Activated CD8-positive, alpha-beta memory T cell treated with anti-CD3 and anti-CD28 coated beads for 36 hours (primary cell): Measurements from ENCODE around the gene STAG3. TPM values are rescaled to one million over a fixed set of nuclear protein-coding genes. Genes with fewer than 3 reads are reported as not detected.
"Not testable (repeated sequence)": the region's sequence is repeated elsewhere in the genome, so short reads cannot be mapped to it uniquely, and the experiment has no call there.

Experiments
- CTCF ChIA-PET: fragments of 350-600 bp; sonication (Branson Sonifier 250); formaldehyde crosslinking; loops from one replicate; lab custom pipeline; 2021; ENCODE audit warnings: antibody characterized with exemption; lab: Charles Lee
- POLR2A ChIA-PET: fragments of 350-600 bp; sonication (Branson Sonifier 250); formaldehyde crosslinking; loops from one replicate; lab custom pipeline; 2021; ENCODE audit warnings: antibody characterized with exemption; lab: Charles Lee
- total RNA-seq, 2 experiments: library from RNA; stranded (reverse); gene quantifications; one replicate each; pipeline ENCODE4 v1.2.3, GENCODE V29; 2021

The STAG3 gene
- total RNA-seq, 2 experiments from 2014 or later: 6.2 to 7.1 TPM

DNA sequence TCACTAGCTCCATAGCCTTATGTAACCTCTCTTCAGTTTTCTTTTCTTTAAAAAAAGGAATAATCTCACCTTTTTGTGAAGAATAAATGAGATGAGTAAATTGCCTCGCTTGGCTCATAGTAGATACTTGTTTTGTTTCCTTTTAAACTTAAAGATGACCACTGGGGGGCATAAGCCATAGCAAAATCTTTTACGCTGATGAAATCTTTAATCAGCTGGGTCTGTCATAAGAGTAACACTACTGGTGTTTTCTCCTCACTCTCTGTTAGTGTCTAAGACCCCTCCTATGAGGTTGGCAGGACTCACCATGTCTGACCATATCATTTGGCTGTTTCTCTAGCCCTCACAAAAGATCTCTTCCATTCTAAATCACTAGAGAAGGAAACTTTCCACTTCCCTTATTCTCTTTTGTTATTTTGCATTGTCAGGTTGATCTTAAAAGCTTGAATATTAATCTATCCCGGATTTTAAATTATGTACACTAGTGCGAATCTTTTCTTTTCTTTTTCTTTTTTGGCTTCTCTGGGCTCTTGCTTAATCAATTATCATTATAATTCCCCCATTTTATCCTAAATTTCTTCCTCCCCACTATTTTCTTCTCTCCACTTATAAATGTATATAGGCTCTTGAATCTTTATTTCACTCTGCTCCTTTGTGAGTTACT, 12.5 kb downstream of the STAG3 start:
- CTCF ChIA-PET: interaction anchor here (0.8 to 2.1 kb wide), 10 partner anchors 9 to 88 kb away, joined by 3 to 16 read pairs (median 6); partner anchors contain the start of gene AP4M1

DNA sequence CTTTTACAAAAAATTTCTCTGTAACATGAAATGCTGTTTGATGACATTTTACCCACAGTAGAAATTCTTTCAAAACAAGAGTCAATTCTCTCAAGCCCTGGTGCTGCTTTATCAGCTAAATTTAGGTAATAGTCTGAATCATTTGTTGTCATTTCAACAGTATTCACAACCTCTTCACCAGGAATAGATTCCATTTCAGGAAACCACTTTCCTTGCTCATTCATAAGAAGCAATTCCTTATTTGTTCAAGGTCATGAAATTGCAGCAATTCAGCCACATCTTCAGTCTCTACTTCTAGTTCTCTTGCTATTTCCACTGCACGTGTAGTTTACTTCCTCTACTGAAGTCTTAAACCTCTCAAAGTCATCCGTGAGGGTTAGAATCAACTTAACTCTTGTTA, 14.1 kb downstream of the STAG3 start:
- ChIA-PET CTCF (no interaction called here), POLR2A (no interaction called here)

More for the DNA sequence above, 12.5 kb downstream of the STAG3 start:
- POLR2A ChIA-PET: interaction anchor here (1.0 kb wide), 1 partner anchor 30 kb away, joined by 3 read pairs; the partner anchor contains the start of gene PVRIG

DNA sequence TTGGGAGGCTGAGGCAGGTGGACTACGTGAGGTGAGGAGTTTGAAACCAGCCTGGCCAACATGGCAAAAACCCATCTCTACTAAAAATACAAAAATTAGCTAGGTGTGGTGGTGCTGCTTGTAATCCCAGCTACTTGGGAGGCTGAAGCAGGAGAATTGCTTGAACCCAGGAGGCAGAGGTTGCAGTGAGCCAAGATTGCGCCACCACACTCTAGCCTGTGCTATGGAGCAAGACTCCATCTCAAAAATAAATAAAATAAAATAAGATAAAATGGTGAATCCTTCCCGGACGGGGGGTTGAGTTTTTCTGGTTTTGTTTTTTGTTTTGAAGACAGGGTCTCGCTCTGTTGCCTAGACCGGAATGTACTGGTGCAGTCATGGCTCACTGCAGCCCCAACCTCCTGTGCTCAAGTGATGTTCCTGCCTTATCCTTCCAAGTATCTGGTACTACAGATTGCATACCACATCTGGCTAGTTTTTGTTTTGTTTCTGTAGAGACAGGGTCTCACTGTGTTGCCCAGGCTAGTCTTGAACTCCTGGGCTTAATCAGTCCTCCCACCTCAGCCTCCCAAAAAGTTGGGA, 14.7 kb downstream of the STAG3 start:
- POLR2A ChIA-PET: not testable (repeated sequence)

DNA sequence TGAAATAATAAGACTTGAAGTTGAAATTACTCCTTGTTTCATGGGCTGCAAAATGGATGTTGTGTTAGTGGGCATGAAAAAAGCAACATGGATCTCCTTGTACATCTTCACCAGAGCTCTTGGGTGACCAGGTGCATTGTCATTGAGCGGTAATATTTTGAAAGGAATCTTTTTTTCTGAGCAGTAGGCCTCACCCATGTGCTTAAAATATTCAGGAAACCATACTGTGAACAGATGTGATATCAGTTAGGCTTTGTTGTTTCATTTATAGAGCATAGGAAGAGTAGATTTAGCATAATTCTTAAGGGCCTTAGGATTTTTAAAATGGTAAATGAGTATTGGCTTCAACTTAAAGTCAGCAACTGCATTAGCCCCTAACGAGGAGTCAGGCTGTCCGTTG, 15.3 kb downstream of the STAG3 start:
- CTCF ChIA-PET: interaction anchor here (1.0 to 1.4 kb wide), 4 partner anchors 17 to 62 kb away, joined by 3 to 6 read pairs (median 3); no protein-coding TSS in a partner anchor

More for the DNA sequence above, 14.7 kb downstream of the STAG3 start:
- CTCF ChIA-PET: interaction anchor here (1.2 kb wide), 1 partner anchor 26 kb away, joined by 3 read pairs; no protein-coding TSS in a partner anchor

DNA sequence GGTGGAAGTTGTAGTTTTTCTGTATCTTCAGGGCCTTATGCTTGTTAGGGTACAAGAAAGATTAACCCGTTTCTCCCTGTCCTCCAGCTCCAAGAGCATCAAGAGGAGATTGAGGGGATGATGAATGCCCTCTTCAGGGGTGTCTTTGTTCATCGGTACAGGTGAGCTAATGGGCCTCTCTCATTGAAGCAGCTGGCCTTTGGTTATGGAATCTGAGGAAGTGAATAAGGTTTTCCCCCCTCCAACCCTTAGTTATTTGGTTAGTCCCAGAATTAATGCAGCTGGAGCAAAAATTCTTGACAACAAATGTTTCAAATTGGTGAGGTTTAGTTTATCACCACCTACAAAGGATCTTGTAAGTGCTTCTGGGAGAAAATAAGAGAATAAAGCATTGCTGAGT, 17.5 kb downstream of the STAG3 start:
- ChIA-PET CTCF (interaction anchor here (1.0 kb wide), 1 partner anchor 9 kb away, joined by 3 read pairs; no protein-coding TSS in a partner anchor), POLR2A (no interaction called here)

More for the DNA sequence above, 15.3 kb downstream of the STAG3 start:
- POLR2A ChIA-PET: no interaction called here

DNA sequence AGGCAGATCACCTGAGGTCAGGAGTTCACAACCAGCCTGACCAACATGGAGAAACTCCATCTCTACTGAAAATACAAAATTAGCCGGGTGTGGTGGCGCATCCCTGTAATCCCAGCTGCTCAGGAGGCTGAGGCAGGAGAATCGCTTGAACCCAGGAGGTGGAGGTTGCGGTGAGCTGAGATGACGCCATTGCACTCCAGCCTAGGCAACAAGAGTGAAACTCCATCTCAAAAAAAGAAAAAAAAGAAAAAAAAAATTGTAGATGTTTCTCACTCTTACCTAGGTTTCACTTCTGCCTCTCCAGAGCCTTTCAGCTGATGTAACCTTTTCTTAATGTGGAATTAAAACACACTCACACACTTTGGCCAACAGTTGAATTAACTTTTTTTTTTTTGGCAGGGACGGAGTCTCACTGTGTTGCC, 18.2 kb downstream of the STAG3 start:
- POLR2A ChIA-PET, CTCF ChIA-PET: not testable (repeated sequence)

DNA sequence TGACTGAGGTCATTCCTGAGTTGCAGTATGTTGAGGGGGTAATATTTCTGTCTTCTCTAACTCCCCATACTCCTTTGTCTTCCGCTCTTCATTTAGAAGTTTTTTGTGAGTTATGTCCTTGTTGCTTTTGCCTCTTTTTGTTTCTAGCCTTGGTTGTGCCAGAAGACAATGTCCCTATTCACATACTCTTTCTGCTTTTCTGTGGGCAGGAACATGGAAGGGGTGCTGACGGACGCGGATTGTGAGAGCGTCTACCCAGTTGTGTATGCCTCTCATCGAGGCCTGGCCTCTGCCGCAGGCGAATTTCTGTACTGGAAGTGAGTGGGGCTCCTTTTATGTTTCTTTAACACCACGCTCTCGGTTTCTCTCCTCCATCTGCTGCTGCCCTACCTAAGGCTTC, 20.5 kb downstream of the STAG3 start:
- ChIA-PET POLR2A (no interaction called here), CTCF (interaction anchor here (0.7 kb wide), 2 partner anchors 34 to 184 kb away, joined by 3 to 4 read pairs; no protein-coding TSS in a partner anchor)

DNA sequence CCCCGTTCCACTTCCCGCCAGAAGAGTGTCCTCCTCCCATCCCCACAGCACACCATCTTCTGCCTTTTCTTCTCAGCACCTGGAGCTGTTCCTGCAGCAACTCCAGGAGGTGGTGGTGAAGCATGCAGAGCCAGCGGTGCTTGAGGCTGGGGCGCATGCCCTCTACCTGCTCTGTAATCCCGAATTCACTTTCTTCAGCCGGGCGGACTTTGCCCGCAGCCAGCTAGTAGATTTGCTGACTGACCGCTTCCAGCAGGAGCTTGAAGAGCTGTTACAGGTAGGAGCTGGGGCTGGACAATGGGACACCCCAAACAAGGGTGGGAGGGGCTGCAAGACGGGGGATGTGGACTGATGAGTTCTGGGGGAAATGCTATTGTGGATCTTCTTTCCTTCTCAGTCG, 23.0 kb downstream of the STAG3 start:
- CTCF ChIA-PET: interaction anchor here (0.6 to 1.5 kb wide), 3 partner anchors 18 to 54 kb away, joined by 3 read pairs; no protein-coding TSS in a partner anchor
- POLR2A ChIA-PET: no interaction called here

DNA sequence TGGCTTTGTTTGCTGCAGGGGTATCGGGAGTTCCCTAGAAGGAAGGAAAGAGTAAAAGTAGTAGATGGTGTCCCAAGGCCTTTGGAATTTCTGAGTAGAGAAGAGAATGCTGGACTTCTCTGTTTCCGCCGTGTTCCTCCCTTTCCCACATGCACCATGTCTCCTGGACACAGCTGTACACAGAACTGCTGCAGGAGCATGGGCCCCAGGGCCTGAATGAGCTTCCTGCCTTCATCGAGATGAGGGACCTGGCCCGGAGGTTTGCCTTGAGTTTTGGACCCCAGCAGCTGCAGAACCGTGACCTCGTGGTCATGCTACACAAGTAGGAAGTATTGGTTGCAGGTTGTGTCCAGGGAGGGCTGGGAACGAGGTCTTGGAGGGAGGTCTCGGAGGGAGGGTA, 26.7 kb downstream of the STAG3 start:
- ChIA-PET POLR2A (no interaction called here), CTCF (no interaction called here)

DNA sequence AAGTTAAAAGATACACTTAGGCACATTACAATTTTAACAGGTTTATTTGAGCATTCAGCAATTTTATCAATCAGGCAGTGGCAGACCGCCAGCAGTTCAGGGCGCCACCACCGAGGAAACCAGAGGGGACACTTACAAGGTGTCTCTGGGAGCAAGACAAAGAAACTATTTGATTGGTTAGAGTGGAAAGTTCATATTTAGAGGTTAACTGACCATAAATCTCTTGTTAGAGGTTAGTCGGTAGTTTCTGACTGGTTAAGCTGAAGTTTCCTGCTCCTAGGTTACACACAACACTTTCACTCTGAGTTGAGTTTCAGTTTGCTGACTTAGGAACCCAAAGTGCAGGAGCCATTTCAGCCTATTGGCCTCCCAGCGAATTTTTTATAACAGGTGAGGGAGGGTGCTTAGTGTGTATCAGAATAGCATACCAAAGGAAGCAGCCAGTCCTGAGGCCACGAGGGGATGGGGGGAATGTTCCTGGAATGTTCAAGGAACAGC, 31.2 kb downstream of the STAG3 start:
- CTCF ChIA-PET: interaction anchor here (1.0 to 3.9 kb wide), 5 partner anchors 11 to 76 kb away, joined by 3 to 23 read pairs (median 6); partner anchors contain the start of gene PVRIG

DNA sequence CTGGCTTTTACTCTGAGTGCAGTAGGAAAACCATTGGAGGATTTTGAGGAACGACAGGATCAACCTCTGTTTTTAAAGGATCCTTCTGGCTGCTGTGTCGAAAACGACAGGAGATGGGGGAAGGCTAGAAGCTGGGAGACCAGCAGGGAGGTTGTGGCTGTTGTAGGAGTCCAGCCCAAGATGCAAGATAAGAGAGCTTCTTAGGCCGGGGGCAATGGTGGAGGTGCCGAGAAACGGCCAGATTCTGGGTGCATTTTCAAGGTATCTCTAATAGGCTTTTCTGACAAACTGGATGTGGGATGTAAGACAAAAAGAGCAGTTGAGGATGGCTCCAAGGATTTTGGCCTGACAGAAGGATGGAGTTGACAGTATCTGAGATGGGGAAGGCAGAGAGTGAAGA, 31.8 kb downstream of the STAG3 start:
- ChIA-PET POLR2A (interaction anchor here (0.5 to 1.2 kb wide), 2 partner anchors 12 to 139 kb away, joined by 3 read pairs; no protein-coding TSS in a partner anchor), CTCF (interaction anchor here (1.1 to 3.9 kb wide), 5 partner anchors 10 to 43 kb away, joined by 3 to 23 read pairs (median 6); partner anchors contain the start of gene PVRIG)

More for the DNA sequence above, 31.2 kb downstream of the STAG3 start:
- POLR2A ChIA-PET: interaction anchor here (1.2 kb wide), 1 partner anchor 12 kb away, joined by 3 read pairs; no protein-coding TSS in a partner anchor

DNA sequence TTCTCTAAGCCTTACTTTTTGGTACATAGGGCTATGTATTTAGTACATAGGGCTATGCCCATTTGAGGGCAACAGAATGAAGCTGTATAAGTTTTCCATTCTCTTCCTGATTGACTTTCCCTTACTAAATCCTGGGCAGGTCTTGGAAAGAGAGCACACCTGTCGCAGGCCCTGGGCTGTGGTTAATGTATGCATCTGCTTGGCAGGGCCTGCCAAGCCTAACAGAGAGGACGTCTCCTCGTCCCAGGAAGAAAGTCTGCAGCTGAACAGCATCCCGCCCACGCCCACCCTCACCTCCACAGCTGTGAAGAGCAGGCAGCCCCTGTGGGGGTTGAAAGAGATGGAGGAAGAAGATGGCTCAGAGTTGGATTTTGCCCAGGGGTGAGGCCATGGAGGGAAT, 33.1 kb downstream of the STAG3 start:
- ChIA-PET CTCF (interaction anchor here (1.0 to 3.9 kb wide), 5 partner anchors 21 to 78 kb away, joined by 3 to 16 read pairs (median 4); no protein-coding TSS in a partner anchor), POLR2A (interaction anchor here (0.6 to 1.2 kb wide), 3 partner anchors 9 to 288 kb away, joined by 3 to 4 read pairs (median 4); partner anchors contain the start of gene PVRIG)

DNA sequence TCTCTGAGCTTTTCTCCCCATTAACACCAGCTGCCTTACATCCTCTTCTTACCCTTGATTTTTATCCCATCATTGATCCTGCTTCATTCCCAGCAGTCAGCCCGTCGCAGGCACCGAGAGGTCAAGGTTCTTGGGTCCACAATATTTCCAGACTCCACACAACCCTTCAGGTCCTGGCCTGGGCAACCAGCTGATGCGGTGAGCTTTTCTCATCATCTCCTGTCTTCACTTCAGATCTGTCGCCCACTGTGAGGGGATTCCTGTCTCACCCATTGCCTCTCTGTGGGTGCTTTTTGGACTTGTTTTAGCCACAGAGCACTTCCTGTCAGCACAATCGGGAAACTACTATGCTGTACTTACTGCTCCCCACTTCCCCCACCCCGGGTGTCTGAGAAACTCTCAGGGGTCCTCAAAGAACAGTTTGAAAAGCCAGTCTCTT, 33.6 kb downstream of the STAG3 start:
- POLR2A ChIA-PET: interaction anchor here (0.6 to 1.2 kb wide), 3 partner anchors 9 to 289 kb away, joined by 3 to 4 read pairs (median 4); partner anchors contain the start of gene PVRIG

DNA sequence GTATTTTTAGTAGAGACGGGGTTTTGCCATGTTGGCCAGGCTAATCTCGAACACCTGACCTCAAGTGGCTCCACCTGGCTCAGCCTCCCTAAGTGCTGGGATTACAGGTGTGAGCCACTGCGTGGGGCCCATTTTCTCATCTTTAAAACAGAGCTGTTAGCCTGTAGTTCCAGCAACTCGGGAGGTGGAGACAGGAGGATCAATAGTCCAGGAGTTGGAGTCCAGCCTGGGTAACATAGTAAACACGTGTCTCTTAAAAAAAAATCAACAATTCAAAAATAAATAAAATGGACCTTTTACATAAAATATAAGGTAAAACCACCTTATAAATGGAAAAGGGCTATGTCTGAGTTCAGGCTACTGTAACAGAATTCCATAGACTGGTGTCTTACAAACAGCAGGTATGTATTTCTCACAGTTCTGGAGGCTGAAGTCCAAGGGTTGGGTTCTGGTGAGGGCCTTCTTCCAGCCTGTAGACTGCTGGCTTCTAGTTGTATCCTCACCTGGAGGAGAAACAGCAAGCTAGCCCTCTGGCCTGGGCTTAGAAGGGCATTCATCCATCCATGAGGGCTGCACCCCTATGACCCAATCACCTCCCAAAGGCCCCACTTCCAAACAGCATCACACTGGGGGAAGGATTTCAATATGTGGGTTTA, 35.0 kb downstream of the STAG3 start:
- ChIA-PET POLR2A (no interaction called here), CTCF (no interaction called here)

More for the DNA sequence above, 33.6 kb downstream of the STAG3 start:
- CTCF ChIA-PET: interaction anchor here (1.0 to 3.9 kb wide), 4 partner anchors 21 to 79 kb away, joined by 3 to 16 read pairs (median 5); no protein-coding TSS in a partner anchor

DNA sequence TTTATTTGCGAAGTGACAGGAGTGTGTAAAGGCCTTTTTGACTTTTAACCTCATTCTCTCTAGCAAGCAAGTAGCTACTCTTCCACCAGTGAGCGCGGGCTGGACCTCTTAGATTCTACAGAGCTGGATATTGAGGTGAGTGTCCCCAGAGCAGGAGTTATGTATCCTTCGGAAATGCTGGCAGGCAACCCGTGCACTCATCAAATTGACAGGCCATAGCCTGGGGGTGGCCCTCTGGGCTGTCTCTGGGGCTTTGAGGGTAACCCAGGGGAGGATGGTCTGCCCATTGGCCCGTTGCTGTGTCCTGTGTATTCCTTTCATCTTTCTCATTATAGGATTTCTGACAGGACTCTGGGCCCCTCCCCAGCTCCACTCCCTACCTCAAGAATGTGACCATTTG, 36.0 kb downstream of the STAG3 start:
- CTCF ChIA-PET: no interaction called here
- POLR2A ChIA-PET: no interaction called here

DNA sequence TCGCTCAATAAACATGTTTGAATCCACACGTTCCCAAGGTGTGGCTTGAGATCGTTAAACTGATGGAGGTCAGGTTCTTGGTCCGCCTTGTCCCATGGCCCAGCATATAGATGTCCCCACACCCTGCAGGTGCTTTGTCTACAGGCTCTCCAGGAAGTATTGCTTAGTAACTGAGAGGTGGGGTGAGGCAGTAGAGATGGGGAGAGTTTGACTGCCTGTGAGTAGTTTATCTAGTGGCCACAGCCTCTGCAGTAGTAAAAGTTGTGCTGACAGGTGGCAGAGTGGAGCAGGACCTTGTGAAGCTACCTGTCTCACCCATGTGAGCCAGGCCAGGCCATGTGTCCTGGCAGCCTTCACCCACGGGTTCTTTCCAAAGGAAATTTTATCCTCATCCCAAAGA, 36.6 kb downstream of the STAG3 start:
- CTCF ChIA-PET, POLR2A ChIA-PET: not testable (repeated sequence)

DNA sequence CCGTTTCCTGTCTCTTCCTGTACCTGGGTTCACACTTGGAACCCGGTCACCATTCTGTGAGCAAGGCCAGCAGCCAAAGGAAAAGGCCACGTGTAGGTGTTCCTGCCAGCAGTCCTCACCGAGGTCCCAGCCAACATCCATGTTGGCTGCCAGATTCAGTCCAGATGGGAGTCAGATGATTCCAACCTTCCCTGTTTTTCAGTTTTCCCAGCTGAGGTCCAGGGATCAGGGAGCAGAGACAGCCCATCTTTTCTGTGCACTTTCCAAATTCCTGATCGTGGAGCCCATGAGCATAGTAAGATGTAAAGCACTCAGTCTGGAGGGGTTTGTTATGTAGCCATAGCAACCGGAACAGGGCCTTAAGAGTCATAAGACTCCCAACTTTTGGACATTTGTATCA, 38.2 kb downstream of the STAG3 start:
- ChIA-PET POLR2A (interaction anchor here (0.7 kb wide), 1 partner anchor 92 kb away, joined by 4 read pairs; no protein-coding TSS in a partner anchor), CTCF (interaction anchor here (0.8 to 1.7 kb wide), 2 partner anchors 77 to 83 kb away, joined by 4 to 5 read pairs; no protein-coding TSS in a partner anchor)

DNA sequence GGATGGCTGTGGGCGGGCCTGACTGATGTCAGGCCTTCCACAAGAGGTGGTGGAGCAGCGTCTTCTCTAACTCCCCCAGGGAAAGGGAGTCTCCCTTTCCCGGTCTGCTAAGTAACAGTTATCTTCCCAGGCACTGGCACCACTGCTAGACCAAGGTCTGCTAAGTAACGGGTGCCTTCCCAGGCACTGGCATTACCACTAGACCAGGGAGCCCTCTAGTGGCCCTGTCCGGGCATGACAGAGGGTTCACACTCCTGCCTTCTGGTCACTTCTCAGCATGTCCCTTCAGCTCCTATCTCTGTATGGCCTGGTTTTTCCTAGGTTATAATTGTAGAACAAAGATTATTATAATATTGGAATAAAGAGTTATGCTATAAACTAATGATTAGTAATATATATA, 40.2 kb downstream of the STAG3 start:
- ChIA-PET CTCF (interaction anchor here (0.6 to 5.6 kb wide), 7 partner anchors 9 to 129 kb away, joined by 3 to 23 read pairs (median 4); partner anchors contain the start of gene GPC2), POLR2A (interaction anchor here (1.1 kb wide), 1 partner anchor 69 kb away, joined by 3 read pairs; the partner anchor contains the start of gene LAMTOR4)
